Body of pancreas (tissue), 4 donors: ENCODE results near the gene RIOK1. TPM values are rescaled to one million over a fixed set of nuclear protein-coding genes. Genes with fewer than 3 reads are reported as not detected.

ENCODE experiments used
- ATAC-seq: fragments of 150-250 bp; one replicate; pipeline ENCODE4 v1.9.1; 2016
- DNase-seq, 4 donors: peaks; one replicate each; pipeline ENCODE4 v3.0.0-alpha.2; 2019
- H3K27ac ChIP-seq, 4 donors: fragments of 200-600 bp; sonication (generic); 1 replicate in 3 of 4; 2 replicates in 1 of 4; pipeline versions ENCODE4 v1.5.1 to v1.6.1; 2016 to 2019; ENCODE audit warnings: mild to moderate bottlenecking in 1 of 4, mixed read lengths in 1 of 4, moderate library complexity in 1 of 4
- H3K27me3 ChIP-seq, 2 donors: fragments of 200-600 bp; sonication (generic); one replicate each; pipeline ENCODE4 v1.6.0; 2016; ENCODE audit warnings: mild to moderate bottlenecking in 1 of 2
- H3K36me3 ChIP-seq, 2 donors: fragments of 200-600 bp; sonication (generic); replicated peaks in 1 of 2; 2 replicates each; pipeline ENCODE4 v1.5.1; 2016; ENCODE audit warnings: low read depth in 2 of 2; ENCODE audit not compliant: insufficient read depth in 1 of 2
- H3K4me1 ChIP-seq: fragments of 200-600 bp; sonication (generic); one replicate; pipeline ENCODE4 v1.6.0; 2016
- H3K4me3 ChIP-seq, 2 donors: fragments of 200-600 bp; sonication (generic); 1 replicate in 1 of 2; 2 replicates in 1 of 2; pipeline ENCODE4 v1.5.1; 2016 to 2019
- H3K9me3 ChIP-seq, 3 donors: fragments of 200-600 bp; sonication (generic); 1 replicate in 2 of 3; 2 replicates in 1 of 3; pipeline ENCODE4 v1.5.1; 2016
- POLR2A ChIP-seq, 3 donors: fragments of 450-650 bp; IDR thresholded peaks; one replicate each; pipeline ENCODE4 v1.6.1; 2016; ENCODE audit warnings: antibody characterized with exemption in 3 of 3, mild to moderate bottlenecking in 2 of 3
- WGBS, 2 donors: methylation state at CpG; one replicate each; pipeline ENCODE4 v1.1.5; 2017; 5-methylcytosine and 5-hydroxymethylcytosine counted together
- intact Hi-C: fragments of 100-400 bp; cut with DNase I; formaldehyde crosslinking; loops from one replicate; pipeline ENCODE4 v1.15.1; 2023
- total RNA-seq, 2 donors: library from RNA; depleted of rRNA; stranded (reverse); fragments of >200 nt; gene quantifications; one replicate each; pipeline ENCODE4 v1.1.0, GENCODE V29; 2016
- TF ChIP-seq, protein P1 (sequence below), 7 experiments: fragments of 450-650 bp in 4 of 7; fragments of 200-600 bp in 3 of 7; sonication (generic) in 3 of 7; IDR thresholded peaks; one replicate each; pipeline ENCODE4 v1.5.1; 2016 to 2019; ENCODE audit warnings: antibody characterized with exemption in 7 of 7

Gene RIOK1
- total RNA-seq, 2 donors from 2014 or later = 7.9 to 19.2 TPM

DNA sequence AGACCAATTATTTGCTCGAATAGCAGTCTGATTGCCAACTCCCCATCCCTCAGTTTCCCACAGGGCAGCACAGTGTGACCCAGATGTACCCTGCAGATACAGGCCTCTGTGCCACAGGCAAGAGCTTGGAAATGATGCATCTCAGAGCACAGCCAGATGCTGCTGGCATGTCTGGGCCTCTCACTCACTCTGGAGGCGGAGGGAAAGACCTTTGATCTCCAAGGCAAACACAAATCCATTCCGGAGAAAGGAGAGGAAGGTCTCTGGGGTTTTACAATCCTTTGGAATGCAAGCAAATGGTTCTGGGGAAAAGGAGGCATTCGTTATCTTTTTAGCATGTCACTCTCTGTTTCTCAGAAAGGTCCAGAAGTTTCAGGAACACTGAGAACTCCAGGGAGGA is 74.2 kb downstream of the RIOK1 start:
- no peak overlapping the region for H3K4me3 ChIP-seq
- TF ChIP-seq, protein P1, sequence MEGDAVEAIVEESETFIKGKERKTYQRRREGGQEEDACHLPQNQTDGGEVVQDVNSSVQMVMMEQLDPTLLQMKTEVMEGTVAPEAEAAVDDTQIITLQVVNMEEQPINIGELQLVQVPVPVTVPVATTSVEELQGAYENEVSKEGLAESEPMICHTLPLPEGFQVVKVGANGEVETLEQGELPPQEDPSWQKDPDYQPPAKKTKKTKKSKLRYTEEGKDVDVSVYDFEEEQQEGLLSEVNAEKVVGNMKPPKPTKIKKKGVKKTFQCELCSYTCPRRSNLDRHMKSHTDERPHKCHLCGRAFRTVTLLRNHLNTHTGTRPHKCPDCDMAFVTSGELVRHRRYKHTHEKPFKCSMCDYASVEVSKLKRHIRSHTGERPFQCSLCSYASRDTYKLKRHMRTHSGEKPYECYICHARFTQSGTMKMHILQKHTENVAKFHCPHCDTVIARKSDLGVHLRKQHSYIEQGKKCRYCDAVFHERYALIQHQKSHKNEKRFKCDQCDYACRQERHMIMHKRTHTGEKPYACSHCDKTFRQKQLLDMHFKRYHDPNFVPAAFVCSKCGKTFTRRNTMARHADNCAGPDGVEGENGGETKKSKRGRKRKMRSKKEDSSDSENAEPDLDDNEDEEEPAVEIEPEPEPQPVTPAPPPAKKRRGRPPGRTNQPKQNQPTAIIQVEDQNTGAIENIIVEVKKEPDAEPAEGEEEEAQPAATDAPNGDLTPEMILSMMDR (IDR thresholded peaks at IDR 0.05) = no peak
- no peak for TF ChIP-seq POLR2A (IDR thresholded peaks at IDR 0.05)
- H3K36me3 ChIP-seq = no peaks in the 10 kb centered on the region
- DNase-seq (no peak), ATAC-seq (no peak)
- 25 to 37% methylated on average over 4 of the region's 4 CpGs for WGBS, 2 donors
- intact Hi-C loops = no loop called here
- H3K27me3 ChIP-seq = no peaks in the 10 kb centered on the region
- no peak overlapping the region for H3K27ac ChIP-seq
- no peaks in the 10 kb centered on the region for H3K4me1 ChIP-seq
- H3K9me3 ChIP-seq = no peaks in the 10 kb centered on the region

DNA sequence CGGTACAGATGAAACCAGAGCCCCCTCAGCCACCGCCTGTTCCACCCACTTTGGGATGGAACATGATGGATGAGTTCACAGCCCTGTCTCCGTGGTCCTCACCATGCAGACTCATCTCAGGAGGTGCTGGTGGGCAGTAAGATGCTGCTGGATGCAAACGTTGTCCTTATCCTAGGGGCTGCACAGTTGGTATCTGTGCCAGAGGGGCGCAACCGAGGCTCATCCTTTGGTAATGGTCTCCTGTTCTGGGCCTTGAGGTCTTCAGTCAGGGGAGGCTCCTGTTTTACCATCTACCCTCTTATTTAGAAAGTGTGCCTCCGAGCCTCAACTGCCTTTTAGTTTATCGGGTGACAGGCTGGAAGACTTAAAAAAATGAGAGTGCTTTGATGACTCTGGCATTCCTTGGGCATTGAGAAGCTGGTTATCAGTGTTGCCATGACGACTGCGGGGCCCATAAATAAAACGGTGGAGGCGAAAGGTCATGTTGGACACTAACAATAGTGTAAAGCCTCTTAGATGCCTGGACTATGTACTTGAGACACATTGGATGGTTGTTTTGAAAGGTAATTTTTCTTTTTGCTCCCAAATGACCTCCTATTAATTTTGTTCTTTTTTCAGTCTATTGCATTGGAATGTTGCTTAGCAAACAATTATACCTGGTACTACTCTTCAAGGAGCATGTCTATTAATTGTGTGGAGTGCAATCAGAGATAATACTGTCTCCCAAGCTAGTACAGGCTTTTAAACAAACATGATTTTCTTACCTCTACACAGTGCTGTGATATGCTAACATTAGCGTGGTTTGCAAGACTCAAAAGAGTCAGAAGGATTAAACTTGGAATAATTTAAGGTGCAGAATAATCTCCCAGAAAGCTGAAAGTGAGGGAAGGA is 77.6 kb downstream of the RIOK1 start:
- peak in 3 of 4 donors; percentile 21 to 45 (median 35) for DNase-seq

More for the DNA sequence above, 77.6 kb downstream of the RIOK1 start:
- Histone ChIP-seq H3K27me3 (no peaks in the 10 kb centered on the region), H3K27ac (no peak overlapping the region), H3K36me3 (no peaks in the 10 kb centered on the region), H3K9me3 (no peaks in the 10 kb centered on the region), H3K4me1 (no peaks in the 10 kb centered on the region), H3K4me3 (no peak overlapping the region)
- 47 to 52% methylated on average over 13 of the region's 13 CpGs for WGBS, 2 donors
- TF ChIP-seq POLR2A (IDR thresholded peaks at IDR 0.05) = no peak
- TF ChIP-seq, protein P1 (IDR thresholded peaks at IDR 0.05) = no peak
- peak; percentile 33 for ATAC-seq
- intact Hi-C loops = no loop called here

Other genes starting within 250 kb of the RIOK1 start
- gene SSR1, start 76.6 kb upstream of the RIOK1 start, total RNA-seq = 10 to 100 TPM; 50.1 TPM
- under 1 TPM in 1 of 2 donors, not detected in 1; 0.26 TPM for gene CAGE1, start 66 bp upstream of the RIOK1 start, total RNA-seq
- gene DSP, start 151.9 kb downstream of the RIOK1 start, total RNA-seq = 100 to 1,000 TPM in 1 of 2 donors, 10 to 100 TPM in 1; 85.0 to 127 TPM
- gene SNRNP48, start 200.4 kb downstream of the RIOK1 start, total RNA-seq = 10 to 100 TPM in 1 of 2 donors, 1 to 10 TPM in 1; 8.6 to 18.7 TPM